ENCODE data around the gene LBX1.

The LBX1 gene

GRCh38 chr10:101241840-101242707, 12.8 kb upstream of the LBX1 start:
- no peak for DNase-seq

GRCh38 chr10:101238732-101239105, 9.5 kb upstream of the LBX1 start:
- DNase-seq: no peak

- DNase-seq: no peak
Observed at GRCh38 chr10:101237982-101238731, 8.9 kb upstream of the LBX1 start.

DNA sequence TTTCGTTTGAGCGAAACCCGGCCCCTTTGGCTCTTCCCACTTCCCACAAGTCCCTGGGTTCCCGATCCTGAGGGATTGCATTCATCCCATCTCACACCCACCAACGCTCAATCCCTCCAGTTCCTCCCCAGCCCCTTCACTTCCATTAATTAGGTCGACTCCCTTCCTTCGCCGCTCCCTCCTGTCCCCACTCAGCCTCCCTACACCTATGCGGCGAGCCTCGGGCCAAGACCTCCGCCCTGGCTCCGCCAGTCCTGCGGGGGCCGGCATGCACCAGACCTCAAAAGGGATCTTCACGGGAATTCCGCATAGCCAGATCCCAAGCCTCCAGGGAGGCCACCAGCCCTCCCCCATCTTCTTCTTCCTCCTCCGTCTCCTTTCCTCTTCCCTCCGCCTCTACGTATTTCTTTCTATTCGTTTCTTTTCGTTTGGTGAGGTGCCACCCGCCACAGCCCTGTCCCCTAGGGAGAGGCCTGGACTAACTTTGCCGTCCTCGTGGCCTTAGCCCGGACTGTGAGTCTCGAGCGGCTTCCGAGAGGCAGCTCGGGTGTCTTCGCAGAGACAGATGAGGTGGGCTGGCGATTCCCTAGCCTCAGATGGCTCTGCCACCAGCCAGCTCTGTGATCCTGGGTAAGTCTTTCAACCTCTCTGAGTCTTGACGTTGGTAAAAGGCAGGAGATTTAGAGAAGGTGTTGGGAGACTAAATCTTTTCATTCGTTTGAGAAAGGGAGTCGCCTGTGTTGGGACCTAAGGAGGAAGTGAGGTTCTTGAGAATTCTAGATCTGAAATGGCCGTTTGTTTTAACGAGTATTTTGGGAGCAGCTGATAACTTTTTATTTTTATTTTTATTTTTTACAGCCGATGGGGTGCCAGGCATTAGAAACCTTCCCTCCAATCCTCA, 8.1 kb upstream of the LBX1 start:
- no peak for DNase-seq

DNA sequence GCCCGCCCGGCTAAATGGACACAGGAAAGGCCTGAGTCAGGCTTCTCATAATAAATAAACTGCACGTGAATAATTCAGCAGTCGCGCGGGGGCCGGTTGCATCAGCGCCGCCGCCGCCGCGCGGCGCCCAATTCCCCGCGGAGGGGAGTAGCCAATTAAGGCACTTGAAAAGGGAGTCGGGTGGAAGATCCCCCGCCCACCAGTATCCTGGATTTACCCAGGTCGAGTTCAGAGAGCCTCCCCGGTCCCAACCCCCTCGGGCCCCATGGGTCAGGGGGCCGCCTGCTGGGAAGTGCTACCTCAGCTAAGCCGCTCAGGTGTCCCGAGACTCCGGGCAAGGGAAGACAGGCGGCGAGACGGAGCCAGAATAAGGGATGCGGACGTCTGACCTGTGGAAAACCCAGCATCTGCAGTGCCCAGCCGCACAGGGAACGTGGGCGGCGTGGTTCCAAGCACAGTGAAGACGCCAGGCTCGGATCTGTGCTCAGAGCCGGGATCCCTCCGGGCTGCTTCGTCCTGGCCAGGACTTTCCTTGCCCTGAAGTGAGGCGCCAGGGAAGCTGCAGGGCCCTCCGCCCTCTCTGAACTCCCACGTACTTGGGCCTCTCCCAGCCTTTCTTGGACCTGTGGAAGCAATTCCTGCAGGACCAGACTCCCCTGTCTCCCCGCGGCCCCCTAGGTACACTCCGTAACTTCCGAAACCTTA, 7.3 kb upstream of the LBX1 start:
- DNase-seq: no peak

- DNase-seq: no peak
Observed at GRCh38 chr10:101235766-101236165, 6.5 kb upstream of the LBX1 start.

DNA sequence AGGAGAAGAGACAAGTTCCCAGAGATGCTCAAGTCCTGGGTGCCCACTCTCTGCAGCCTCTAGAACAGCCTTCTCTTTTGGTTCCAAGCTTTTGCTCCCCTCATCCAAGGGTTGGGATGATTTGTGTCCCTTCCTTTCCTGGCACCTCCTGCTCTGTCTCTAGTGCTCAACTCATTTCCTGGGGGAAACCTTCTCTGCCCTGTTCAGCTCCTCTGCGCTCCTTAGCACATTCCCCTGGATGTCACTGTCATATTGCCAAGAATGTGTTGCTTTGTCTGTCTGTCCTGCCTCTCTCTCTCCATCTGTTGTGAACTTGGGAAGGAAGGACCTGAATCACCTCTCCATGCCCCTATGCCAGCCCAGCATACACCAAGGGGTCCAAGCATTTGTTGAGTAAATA, 5.1 kb upstream of the LBX1 start:
- DNase-seq: no peak

- DNase-seq: no peak
Observed at GRCh38 chr10:101233863-101234262, 4.6 kb upstream of the LBX1 start.

- no peak for DNase-seq
Observed at GRCh38 chr10:101233443-101233842, 4.2 kb upstream of the LBX1 start.

DNA sequence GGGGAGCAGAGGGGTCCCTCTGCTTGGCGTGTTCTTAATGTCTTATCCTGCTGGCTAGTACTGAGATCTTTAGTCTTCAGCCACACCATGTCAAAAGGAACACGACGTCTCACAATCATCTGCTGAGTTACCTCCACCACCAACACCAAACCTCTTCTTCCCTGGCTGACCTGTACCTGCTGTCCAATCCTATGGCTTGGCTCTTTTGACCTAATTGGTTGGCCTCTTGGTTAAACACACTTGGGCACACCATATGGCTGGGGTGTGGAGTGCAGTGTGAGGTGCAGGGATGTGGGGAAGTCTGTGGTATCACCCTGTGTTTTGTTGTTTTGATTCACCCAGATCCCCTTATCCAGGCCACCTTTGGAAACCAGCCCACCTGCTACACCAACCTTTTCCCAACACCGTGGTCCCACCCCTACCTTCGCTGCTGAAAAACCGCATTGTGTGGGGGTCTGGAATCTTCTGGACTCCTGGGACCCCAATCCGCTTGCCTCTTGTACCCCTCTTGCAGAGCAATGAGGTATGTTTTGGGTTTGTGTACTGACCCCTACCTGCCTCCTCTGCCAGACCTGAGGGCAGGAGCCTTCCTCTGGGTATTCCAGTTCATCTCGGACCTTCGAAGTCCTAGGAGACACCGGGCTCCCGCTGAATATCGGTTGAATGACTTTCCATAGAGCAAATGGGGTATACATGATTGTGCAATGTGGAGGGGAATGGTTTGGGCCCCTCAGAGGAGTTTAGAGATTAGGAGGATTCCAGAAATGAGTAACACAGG, 2.8 kb upstream of the LBX1 start:
- no peak for DNase-seq

GRCh38 chr10:101231092-101231491, 1.8 kb upstream of the LBX1 start:
- no peak for DNase-seq

- DNase-seq: no peak
Observed at GRCh38 chr10:101230183-101230917, 1.1 kb upstream of the LBX1 start.

- no peak for DNase-seq
Observed at GRCh38 chr10:101228966-101229265, 347 bp downstream of the LBX1 start.

- DNase-seq: no peak
Observed at GRCh38 chr10:101228153-101228965, 904 bp downstream of the LBX1 start.

DNA sequence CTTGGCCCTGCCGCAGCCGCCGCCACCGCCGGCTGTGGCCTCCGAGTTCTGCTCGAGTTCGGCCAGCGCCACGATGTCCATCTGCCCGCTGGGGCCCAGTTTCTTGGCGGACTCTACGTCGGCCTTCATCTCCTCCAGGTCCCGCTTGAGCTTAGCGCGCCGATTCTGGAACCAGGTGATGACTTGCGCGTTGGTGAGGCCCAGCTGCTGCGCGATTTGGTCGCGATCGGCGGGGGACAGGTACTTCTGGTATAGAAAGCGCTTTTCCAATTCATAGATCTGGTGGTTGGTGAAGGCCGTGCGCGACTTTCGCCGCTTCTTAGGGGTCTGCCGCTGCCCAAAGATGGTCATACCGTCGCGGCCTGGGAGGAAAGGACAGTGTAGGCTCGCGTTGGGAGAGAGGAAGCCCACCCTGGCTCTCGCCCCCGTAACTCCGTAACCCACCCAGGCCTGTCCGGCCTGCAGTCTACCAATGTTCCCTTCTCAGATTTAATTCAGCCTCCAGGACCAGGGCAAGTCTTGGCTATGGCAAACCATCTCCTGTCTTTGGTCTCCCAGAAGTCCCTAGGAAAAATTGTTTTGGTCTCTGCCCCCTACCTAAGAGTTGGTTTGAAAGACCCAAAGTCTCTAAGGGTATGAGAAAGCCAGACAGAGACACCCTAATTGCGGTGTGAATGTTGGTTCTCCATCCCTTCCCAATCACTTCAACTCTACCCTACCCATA, 1.7 kb downstream of the LBX1 start:
- no peak for DNase-seq

DNA sequence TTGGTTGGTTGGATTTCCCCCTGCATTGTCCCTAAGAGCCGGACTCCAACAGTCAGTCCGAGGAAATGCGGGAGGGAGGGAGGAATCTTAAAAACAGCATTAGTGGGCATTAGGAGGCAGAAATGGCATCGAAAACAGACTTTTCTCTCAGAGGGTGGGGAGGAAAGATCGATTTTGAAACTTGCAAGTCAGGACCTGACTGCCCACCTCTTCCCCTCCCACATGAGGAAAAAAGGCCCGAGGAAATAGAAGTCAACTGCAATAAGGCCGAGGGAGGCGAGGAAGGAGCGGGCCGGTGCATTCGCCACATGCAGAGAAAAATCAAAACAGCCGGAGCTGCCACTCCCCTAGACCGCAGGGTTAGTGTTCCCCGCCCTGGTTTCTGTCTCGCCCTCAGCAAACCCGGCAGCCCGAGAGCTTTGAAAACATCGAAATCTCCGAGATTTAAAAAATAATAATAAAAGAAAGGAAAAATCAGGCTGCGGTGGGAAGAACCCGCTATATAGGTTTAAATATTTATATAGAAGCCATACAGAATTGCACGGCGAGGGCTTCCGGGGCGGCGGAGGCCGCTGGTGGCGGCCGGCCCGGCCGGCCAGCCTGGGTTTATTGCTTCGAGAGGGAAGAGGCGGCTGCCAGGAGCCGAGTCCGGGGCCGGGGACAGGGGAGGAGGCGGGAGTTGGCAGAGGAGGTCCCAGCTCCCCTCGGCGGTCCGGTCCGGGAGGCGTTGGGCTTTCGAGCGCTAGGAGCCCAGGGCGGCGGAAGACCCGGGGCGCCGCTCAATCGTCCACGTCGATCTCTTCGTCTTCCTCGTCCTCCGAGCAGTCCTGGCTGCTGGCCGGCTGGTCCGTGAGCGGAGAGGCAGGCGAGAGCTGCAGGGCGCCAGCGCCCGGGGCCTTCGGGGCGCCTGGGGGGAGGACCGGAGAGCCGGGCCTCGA, 2.5 kb downstream of the LBX1 start:
- no peak for DNase-seq

- no peak for DNase-seq
Observed at GRCh38 chr10:101225846-101226421, 3.3 kb downstream of the LBX1 start.
